NB4 (cell line): ENCODE data around the gene ABCB9.

ENCODE experiments used
- CTCF ChIP-seq: IDR thresholded peaks from one replicate; pipeline ENCODE4 v1.5.1; 2012; ENCODE audit warnings: low read depth, low read length
- MAX ChIP-seq: IDR thresholded peaks from 2 replicates; pipeline ENCODE4 v1.6.1; 2011; ENCODE audit warnings: low read depth, low read length
- MYC ChIP-seq: IDR thresholded peaks from 2 replicates; pipeline ENCODE4 v1.6.1; 2011; ENCODE audit warnings: low read depth, low read length
- POLR2A ChIP-seq: IDR thresholded peaks from 2 replicates; pipeline ENCODE4 v1.6.1; 2011; ENCODE audit warnings: mild to moderate bottlenecking; ENCODE audit not compliant: insufficient read length; ENCODE audit errors: extremely low read depth

GRCh38 chr12:122958198-122958888 is 7.9 kb downstream of the ABCB9 start:
- TF ChIP-seq MYC, result no peak
- TF ChIP-seq CTCF, result no peak
- TF ChIP-seq POLR2A, result no peak
- TF ChIP-seq MAX, result no peak
